NCI-H187 (cell line): ENCODE results near the gene YDJC.
"Not testable (repeated sequence)": the region's sequence is repeated elsewhere in the genome, so short reads cannot be mapped to it uniquely, and the experiment has no call there.

ENCODE experiments used
- DNase-seq, 2 experiments: peaks; one replicate each; lab custom pipeline; 2025; lab: John Stamatoyannopoulos, UW

Gene YDJC

DNA sequence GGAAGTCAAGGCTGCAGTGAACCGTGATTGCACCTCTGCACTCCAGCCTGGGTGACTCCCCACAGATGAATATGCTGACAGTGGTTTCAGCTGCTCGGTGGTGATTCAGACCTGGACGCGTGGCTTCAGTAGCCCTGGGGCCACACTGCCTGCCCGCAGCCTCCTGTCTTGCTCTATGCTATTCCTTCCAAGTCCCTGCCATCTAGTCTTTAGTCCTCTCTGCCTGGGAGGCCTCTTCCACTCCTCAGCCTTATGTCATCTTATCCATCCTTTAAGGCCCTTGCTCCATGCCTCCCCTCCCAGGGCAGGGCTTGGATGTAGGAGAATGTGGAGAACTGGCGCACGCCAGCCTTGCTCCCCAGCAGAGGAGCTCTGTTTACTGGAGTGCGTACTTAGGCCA, 23.0 kb downstream of the YDJC start:
- no peak for DNase-seq

DNA sequence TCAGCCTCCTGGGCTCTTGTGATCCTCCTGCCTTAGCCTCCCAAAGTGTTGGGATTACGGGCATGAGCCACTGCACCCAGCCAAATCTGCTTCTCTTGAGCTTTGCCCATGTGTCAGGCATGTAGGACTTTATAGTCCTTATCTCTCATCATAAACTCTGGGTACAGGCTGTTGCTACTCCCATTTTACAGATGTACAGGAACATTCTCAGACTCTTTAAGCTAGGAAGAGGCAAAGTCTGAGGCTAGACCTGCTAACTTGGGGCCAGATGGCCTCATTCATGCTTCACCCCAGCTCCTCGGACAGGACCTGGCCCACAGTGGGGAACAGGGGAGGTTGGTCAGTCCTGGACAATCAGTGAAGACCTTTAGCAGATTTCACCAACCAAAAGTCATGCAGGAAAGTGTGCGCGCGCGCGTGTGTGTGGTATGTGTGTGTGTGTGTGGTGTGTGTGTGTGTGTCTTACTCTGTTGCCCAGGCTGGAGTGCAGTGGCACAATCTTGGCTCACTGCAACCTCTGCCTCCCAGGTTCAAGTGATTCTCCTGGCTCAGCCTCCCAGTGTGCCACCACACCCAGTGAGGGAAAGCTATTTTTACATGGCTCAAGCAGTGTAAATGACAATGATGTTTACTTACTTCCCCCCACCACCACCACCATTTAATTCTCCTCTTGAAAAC, 23.8 kb downstream of the YDJC start:
- no peak for DNase-seq

DNA sequence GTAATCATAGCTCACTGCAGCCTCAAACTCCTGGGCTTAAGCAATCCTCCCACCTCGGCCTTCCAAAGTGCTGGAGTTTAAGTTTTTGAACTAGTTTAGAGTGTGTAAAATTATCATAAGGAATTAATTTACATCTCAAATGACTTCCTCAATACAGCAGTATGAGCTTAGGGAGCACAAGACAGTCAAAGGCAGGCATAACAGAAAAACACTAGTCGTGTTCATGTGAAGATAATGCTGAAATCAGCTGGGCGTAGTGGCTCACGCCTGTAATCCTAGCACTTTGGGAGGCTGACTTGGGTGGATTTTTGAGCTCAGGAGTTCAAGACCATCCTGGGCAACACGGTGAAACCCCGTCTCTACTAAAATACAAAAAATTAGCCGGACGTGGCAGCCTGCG, 25.8 kb downstream of the YDJC start:
- no peak for DNase-seq

DNA sequence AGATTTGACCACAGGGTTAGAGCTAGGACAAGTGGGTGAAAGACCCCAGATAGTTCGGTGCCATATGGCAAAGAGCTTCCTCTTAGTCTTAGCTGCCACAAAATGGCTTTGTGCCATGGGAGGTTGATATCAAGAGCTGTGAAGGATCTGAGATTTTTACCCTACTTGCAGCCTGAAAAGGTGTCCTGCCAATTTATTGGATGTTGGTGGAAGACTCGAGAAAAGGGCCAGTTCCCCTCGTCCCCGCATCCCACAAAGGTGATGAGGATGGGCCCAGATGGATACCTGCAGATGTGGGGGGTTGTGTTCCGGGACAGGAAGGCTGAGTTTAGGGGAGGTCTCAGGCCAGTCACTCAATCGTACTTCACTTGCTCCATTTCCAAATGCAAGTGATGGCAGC, 27.2 kb downstream of the YDJC start:
- no peak for DNase-seq

DNA sequence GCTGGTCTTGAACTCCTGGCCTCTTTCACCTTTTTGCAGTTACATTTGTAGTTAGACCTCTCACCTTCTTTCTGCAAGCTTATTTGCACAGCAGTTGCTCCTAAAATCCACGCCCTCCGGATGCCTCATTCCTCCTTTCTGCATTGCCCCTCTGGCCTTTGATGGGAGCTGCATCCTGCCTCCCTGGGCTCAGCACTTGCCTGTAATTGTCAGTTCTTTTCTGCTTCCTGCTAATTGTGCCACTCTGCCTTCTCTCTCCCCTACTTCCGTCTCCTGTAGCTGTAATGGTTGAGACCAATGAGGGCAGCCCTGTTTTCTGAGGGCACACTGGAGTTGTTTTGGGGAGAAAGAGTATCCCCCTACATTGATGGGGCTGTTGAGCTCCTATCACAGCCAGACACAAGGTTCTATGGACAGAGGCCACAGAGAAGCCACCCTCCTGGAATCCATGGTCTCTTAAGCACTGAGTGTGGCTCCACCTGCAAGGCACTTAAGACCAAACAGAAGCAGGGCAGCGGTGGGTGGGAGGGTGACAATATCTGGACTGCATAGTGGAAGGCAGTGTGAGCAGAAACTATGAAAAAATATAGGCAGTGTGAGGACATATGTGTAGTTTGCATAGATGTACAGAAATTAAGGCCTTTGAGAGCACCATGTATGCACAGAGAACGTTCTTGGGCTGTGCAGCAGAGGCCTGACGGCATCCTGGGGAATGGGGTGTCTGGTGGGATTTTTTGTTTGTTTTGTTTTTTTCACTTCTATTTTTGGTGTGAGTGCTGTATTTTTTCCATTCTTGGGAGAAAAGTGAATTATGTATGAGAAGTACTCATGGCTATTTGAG, 30.5 kb downstream of the YDJC start:
- no peak for DNase-seq

DNA sequence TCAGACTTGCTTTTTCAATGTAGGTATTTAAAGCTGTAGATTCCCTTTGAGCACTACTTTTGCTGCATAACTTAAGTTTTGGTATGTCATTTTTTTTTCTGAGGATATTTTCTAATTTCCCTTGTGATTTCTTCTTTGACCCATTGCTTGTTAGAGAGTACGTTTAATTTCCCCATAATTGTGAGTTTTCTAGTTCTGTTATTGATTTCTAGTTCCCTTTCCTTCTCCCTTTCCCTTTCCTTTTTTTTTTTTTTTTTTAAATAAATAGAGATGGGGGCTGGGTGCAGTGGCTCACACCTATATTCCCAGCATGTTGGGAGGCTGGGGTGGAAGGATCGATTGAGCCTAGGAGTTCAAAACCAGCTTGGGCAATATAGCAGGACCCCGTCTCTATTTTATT, 31.5 kb downstream of the YDJC start:
- DNase-seq = no peak

DNA sequence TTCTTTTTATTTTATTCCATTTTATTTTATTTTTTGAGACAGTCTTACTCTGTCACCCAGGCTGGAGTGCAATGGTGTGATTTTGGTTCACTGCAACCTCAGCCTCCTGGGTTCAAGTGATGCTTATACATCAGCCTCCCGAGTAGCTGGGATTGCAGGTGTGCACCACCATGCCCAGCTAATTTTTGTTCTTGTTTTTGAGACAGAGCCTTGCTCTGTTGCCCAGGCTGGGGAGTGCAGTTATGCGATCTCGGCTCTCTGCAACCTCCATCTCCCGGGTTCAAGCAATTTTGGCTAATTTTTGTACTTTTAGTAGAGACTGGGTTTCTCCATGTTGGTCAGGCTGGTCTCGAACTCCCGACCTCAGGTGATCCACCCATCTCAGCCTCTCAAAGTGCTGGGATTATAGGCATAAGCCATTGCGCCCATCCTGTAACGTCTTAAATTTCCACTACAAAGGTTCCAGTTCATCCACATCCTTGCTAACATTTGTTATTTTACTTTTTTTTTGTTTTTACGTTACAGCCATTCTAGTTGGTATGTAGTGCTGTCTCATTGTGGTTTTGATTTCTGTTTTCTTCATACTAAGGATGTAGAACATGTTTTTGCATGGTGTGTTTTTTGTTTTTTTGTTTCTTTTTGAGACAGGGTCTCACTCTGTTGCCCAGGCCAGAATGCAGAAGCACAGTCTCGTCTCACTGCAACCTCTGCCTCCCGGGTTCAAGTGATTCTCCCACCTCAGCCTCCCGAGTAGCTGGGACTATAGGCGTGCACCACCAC, 33.3 kb downstream of the YDJC start:
- not testable (repeated sequence) for DNase-seq

DNA sequence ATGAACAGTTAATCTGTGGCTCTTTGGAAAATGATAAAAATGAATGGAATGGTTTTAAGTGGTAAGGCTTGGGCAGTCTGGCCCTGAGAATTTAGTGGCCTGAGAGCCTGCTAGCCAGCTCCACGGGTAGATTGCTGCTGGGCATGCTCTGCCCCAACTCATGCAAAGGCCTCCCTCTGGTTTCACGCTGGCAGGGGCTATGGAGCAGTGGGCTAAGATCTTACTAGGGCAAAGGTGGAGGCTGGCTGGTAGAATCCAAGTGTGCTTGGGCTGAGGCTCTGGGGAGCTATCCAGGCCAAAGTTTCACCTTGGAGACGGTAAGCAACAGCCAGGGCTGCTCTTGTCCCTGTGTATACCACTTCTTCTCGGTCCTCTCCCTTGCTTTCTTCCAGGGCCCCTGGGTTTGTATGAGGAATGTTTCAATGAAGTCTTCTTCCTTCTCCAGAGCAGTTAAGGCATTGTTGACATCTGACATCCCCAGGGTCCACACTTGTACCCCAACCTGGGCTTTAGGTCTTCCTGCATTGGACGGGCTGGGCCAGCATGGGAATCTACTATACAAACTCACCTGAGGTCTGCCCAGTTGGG, 34.9 kb downstream of the YDJC start:
- DNase-seq = no peak

DNA sequence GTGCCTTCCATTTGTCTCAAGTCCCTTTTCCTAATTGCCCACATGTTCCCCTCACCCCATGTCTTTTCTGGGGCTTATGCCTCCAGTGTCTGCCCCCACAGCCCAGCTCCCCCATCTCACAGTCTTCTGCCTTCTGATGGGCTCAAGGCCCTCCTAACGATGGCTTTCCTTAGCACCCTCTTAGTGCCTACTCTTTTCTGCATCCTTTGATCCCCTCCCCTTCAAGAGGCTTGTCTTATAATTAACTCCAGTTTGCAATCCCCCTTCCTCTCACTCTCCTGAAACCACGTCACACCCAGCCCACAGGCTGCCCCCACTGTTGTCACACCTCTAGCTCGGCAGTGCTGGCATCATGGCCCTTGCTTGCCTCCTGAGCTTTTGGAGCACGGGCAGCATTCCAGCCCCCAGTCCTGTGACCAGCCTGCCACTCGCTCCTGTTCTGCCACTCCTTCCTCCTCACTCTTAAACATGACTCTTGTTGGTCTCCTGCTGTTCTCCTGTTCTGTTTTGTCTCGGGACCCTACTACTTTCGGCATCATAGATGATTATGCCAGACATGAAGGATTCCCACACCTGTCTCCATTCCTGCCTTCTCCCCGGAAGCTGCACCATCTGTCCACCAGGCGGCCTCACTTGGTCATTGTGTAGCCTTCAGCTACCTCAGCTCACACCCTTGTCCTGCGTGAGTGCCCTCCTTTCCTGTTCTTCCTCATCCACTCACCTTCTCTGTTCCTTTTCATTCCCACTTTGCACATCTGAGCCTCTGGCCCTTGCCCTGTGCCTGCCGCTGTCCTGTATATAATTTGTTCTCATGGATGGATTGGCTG, 36.2 kb downstream of the YDJC start:
- no peak for DNase-seq

DNA sequence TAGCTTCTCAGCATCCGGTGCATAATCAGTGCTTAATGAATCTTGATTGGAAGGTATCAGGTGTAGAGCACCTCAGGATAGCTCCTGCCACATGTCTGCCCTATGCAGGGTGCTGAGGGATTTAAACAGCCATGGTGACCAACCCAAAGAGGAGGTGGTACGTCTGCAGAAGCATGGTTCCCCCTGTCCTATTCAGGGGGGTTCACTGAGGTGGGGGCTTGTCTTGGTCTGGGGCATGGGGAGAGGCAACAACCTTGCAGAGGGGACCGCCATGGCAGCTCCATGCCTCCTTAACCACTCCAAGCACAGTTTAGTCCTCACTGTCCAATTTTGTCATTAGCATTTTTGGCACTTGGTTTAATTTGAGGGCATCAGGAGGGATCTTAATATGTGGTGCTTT, 37.4 kb downstream of the YDJC start:
- DNase-seq = no peak

DNA sequence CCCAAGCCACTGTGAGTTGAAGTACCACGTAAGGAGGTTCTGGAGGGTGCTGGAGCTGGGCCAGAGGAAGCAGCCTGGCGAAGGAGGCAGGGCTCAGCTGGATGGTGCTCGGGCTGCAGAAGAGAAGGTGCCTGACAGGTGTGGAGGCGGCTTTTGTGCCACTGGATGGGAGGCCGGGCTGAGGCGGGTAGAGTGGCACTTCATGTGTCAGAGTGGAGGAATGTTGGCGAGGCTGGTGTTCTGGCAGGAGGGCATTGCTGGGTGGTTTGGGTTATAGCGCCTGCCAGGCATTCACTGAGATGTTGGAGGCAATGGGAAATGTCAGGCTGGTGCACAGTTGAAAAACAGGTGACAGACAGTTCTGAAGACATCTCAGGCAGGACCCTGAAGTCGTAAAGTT, 38.1 kb downstream of the YDJC start:
- DNase-seq = no peak

DNA sequence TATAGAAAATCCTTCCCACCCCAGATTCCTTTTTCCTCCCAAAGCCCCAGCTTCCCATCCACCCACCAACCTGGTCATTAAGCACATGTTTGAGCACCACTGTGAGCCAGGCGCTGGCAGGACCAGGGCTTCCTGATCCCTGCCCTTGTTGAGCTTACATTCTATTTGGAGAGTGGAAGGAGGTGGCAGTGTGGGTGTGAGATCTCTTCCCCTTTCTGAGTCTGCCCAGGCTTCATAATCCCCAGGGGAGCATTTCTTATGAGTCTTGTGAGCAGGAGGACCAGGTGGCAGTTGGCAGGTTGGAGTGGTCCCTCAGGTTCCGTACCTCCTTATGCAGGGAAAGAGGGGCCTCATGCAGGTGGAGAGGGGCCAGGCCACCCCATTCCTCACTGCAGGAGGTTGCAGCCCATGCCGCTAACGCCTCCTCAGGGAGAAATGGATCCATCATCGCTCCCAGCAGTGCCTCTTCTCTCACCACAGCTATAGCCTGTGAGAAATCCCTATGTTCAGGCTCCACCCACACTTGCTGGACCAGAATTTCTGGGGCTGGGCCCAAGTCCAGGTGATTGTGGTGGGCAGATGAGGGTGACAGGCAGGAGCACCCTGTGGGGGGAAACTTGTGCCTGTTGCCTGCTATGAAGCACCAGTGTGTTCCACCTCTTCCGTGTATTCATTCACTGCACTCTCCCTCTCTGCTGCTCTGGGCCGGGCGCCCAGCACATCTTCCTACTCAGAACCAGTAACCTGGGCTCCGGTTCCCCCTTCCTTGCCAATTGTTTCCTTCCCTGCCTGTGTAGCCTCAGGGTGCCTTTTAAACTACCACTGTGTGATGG, 38.8 kb downstream of the YDJC start:
- no peak for DNase-seq

DNA sequence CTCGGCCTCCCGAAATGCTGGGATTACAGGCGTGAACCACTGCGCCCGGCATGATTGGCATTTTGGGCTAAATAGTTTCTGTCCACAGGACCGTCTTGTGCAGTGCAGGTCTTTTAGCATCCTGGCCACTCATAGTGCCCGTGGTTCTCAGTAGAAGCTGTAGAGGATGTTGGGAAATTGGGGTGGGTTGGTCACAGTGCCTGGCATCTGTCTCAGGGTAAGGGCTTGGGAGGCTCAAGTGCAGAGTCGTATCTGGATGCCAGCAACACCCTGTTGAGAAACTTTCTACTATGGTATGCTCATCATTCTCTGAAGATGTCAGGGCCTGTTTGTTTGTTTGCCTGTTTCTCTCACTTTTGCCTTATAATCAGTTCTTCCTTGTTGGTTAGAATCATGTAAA, 40.4 kb downstream of the YDJC start:
- no peak for DNase-seq

DNA sequence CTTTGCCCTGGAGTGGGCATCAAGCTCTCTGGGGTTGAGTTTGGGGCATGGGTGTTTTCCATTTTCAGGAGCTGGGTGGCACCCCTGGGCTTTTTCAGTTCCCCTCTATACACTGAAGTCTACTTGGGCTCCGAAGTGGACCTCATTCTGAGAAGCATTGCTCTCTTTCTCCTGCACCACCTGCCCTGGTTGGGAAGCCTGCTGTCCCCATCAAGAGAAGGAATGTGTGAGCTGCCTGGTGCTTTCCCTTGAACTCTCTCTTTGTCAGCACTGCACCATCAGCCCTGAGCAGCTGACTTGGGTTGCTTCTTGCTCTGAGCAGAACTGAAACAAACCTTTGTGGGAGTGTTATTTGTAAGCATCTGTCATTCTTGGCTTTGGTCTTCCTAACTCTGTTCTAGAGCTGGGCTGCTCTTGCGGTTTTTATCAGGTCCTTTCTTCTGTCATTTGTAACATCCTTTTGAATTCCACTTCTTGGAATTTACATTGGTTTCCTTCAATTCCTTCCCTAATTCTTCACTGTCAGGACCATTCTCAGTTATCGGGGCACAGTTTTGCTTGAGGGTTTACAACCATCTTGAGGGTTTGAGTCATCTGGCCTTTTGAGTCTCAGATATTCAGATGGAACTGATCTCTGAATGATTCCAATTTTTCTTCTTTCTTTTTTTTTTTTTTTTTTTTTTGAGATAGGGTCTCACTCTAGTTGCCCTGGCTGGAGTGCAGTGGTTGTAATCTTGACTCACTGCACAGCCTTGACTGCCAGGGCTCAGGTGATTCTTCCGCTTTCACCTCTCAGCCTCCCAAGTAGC, 41.8 kb downstream of the YDJC start:
- DNase-seq = no peak

DNA sequence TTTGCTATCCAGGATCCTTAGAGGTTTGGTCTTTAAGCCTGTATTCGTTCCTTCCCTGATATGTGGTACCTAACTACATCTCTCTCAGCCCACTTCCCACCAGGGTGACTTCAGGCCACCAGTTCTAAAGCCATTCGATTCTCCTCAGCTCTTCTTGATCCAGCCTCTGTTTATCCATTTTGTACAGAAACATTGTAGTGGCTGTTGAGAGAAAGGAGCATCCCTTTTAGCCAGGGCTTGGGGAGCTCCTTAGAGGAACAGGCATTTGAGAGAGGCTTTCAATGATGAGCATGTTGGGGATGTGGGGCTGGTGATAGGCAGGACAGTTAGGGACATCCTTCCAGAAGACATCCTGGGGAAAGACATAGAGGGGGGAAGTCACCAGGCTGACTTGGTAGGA, 44.4 kb downstream of the YDJC start:
- no peak for DNase-seq

DNA sequence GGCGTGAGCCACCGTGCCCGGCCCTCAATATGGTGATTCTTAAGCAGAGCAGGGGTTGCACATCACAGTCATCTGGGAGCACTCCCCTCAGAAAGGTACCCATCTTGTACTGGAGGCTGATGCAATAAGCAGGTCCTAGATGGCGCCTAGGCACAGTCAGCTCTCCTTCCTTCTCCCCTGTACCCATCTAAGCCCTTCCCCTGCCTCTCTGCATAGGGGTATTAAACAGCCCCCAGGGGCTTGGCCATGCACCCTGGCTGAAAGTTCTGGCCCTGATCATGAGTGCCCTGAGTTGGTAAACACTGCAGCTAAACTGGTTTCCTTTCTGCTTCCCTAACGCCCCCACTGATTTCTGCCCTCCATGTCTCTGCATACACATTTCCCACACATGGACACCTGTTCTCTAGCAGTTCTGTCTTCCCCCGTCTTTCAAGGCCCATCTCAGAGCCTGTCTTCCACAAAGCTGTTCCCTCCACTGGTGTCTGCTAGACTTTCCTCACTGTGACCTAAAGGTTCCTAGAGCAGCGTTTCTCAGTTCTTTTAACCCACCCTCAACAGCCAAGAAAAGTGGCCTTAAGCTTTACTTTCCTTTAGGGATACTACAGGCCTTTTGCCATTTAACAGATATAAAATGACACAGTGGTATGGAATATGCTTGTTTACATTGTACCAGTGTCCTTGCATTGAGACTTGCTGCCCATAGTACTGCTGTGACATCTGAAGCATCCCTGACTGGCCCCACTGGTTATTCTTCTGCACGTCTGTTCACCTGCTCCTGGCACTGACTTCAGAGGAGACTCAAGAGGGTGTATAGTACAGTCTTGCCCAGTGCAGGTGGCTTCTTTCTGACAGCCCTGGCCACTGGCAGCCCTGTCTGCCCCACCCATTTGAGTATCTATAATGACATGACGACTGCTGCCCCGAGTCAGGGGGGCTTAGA, 46.8 kb downstream of the YDJC start:
- no peak for DNase-seq

DNA sequence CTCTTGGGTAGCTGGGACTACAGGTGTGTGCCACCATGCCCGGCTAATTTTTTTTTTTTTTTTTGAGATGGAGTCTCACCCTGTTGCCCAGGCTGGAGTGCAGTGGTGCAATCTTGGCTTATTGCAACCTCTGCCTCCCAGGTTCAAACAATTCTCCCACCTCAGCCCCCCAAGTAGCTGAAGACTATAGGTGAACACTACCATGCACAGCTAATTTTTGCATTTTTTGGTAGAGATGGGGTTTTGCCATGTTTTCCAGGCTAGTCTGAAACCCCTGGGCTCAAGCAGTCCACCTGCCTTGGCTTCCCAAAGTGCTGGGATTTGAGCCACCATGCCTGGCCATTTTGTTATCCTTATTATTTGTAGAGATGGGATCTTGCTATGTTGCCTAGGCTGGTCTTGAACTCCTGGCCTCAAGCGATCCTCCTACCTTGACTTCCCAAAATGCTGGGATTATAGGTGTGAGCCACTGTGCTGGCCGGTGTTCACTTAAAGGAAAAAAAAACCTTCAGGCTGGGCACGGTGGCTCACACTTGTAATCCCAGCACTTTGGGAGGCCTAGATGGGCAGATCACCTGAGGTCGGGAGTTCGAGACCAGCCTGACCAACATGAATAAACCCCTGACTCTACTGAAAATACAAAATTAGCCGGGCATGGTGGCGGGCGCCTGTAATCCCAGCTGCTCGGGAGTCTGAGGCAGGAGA, 48.7 kb downstream of the YDJC start:
- not testable (repeated sequence) for DNase-seq

DNA sequence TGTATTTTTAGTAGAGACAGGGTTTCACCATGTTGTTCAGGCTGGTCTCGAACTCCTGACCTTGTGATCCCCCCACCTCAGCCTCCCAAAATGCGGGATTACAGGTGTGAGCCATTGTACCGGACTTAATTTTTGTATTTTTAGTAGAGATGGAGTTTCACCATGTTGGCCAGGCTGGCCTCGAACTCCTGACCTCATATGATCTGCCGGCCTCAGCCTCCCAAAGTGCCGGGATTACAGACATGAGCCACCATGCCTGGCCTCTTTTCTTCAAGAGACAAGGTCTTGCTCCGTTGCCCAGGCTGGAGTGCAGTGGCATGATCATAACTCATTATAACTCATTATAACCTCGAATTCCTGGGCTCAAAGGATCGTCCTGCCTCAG, 49.2 kb downstream of the YDJC start:
- DNase-seq = not testable (repeated sequence)
